Measurements from ENCODE around the gene ZNF609.

The ZNF609 gene

GRCh38 chr15:64503640-64504039 is 43.3 kb downstream of the ZNF609 start:
- DNase-seq: no peak

- DNase-seq: no peak
Observed at GRCh38 chr15:64507293-64507802, 47.0 kb downstream of the ZNF609 start.

- no peak for DNase-seq
Observed at GRCh38 chr15:64507845-64508244, 47.5 kb downstream of the ZNF609 start.

- DNase-seq: no peak
Observed at GRCh38 chr15:64513823-64514222, 53.4 kb downstream of the ZNF609 start.

GRCh38 chr15:64515196-64515595 is 54.8 kb downstream of the ZNF609 start:
- DNase-seq: no peak

GRCh38 chr15:64515825-64516224 is 55.4 kb downstream of the ZNF609 start:
- no peak for DNase-seq

- DNase-seq: no peak
Observed at GRCh38 chr15:64519897-64520296, 59.5 kb downstream of the ZNF609 start.

- no peak for DNase-seq
Observed at GRCh38 chr15:64521201-64521600, 60.8 kb downstream of the ZNF609 start.

GRCh38 chr15:64521726-64522164 is 61.4 kb downstream of the ZNF609 start:
- no peak for DNase-seq

GRCh38 chr15:64522226-64522823 is 61.9 kb downstream of the ZNF609 start:
- DNase-seq: no peak

GRCh38 chr15:64523240-64523639 is 62.9 kb downstream of the ZNF609 start:
- DNase-seq: no peak

- no peak for DNase-seq
Observed at GRCh38 chr15:64524778-64525177, 64.4 kb downstream of the ZNF609 start.

GRCh38 chr15:64525828-64526530 is 65.6 kb downstream of the ZNF609 start:
- DNase-seq: no peak

- DNase-seq: no peak
Observed at GRCh38 chr15:64527263-64527984, 67.0 kb downstream of the ZNF609 start.

- DNase-seq: no peak
Observed at GRCh38 chr15:64528871-64529270, 68.5 kb downstream of the ZNF609 start.

GRCh38 chr15:64530472-64530871 is 70.1 kb downstream of the ZNF609 start:
- DNase-seq: no peak

GRCh38 chr15:64530918-64531317 is 70.5 kb downstream of the ZNF609 start:
- DNase-seq: no peak

GRCh38 chr15:64532521-64533315 is 72.3 kb downstream of the ZNF609 start:
- DNase-seq: no peak

GRCh38 chr15:64535460-64536243 is 75.3 kb downstream of the ZNF609 start:
- no peak for DNase-seq

GRCh38 chr15:64536244-64536836 is 76.0 kb downstream of the ZNF609 start:
- no peak for DNase-seq

- DNase-seq: no peak
Observed at GRCh38 chr15:64542091-64542490, 81.7 kb downstream of the ZNF609 start.

GRCh38 chr15:64544450-64544849 is 84.1 kb downstream of the ZNF609 start:
- DNase-seq: no peak

Data from SIG-M5 (cell line).